H9 (cell line): Measurements from ENCODE around the gene HSD3B1. TPM values are rescaled to one million over a fixed set of nuclear protein-coding genes. Genes with fewer than 3 reads are reported as not detected.

Source experiments
- DNase-seq: peaks from one replicate; pipeline ENCODE4 v3.0.0-alpha.2; 2017
- H2AFZ ChIP-seq: one replicate; pipeline ENCODE4 v1.6.1; 2013; ENCODE audit warnings: mild to moderate bottlenecking, low read length, control low read depth, moderate library complexity
- H2AK5ac ChIP-seq: 2 replicates; pipeline ENCODE4 v1.6.1; 2013; ENCODE audit warnings: low read length, control low read depth, mixed read lengths; ENCODE audit not compliant: insufficient read length
- H2BK120ac ChIP-seq: one replicate; pipeline ENCODE4 v1.6.1; 2013; ENCODE audit warnings: low read depth, mild to moderate bottlenecking, low read length, control low read depth, inconsistent platforms; ENCODE audit not compliant: poor library complexity, severe bottlenecking
- H2BK12ac ChIP-seq: 2 replicates; pipeline ENCODE4 v1.6.1; 2013; ENCODE audit warnings: low read length, control low read depth, mixed read lengths, low read depth; ENCODE audit not compliant: insufficient read length
- H2BK15ac ChIP-seq: 2 replicates; pipeline ENCODE4 v1.6.1; 2013; ENCODE audit warnings: low read depth, low read length, control low read depth
- H2BK20ac ChIP-seq: one replicate; pipeline ENCODE4 v1.6.1; 2013; ENCODE audit warnings: low read depth, mild to moderate bottlenecking, low read length, control low read depth, inconsistent platforms; ENCODE audit not compliant: poor library complexity, severe bottlenecking
- H2BK5ac ChIP-seq: 2 replicates; pipeline ENCODE4 v1.6.1; 2013; ENCODE audit warnings: low read length, control low read depth, mixed read lengths; ENCODE audit not compliant: insufficient read length
- H3K14ac ChIP-seq: 2 replicates; pipeline ENCODE4 v1.6.1; 2013; ENCODE audit warnings: low read length, control low read depth; ENCODE audit not compliant: insufficient read depth
- H3K18ac ChIP-seq: 2 replicates; pipeline ENCODE4 v1.6.1; 2013; ENCODE audit warnings: low read depth, mild to moderate bottlenecking, mixed read lengths, low read length, control low read depth; ENCODE audit not compliant: insufficient read length
- H3K23ac ChIP-seq: 2 replicates; pipeline ENCODE4 v1.6.1; 2013; ENCODE audit warnings: low read length, control low read depth, mixed read lengths, low read depth; ENCODE audit not compliant: insufficient read length
- H3K23me2 ChIP-seq: 2 replicates; pipeline ENCODE4 v1.6.1; 2013; ENCODE audit warnings: low read depth, mild to moderate bottlenecking, mixed read lengths, low read length, control low read depth; ENCODE audit not compliant: insufficient read length, poor library complexity, severe bottlenecking
- H3K27ac ChIP-seq: 2 replicates; pipeline ENCODE4 v1.5.1; 2013; ENCODE audit warnings: low read length, control low read depth, mixed read lengths, low read depth; ENCODE audit not compliant: insufficient read length
- H3K27me3 ChIP-seq: 2 replicates; pipeline ENCODE4 v1.6.1; 2013; ENCODE audit warnings: low read length, control low read depth, inconsistent platforms; ENCODE audit not compliant: insufficient read depth
- H3K4ac ChIP-seq: 2 replicates; pipeline ENCODE4 v1.6.1; 2013; ENCODE audit warnings: low read depth, mild to moderate bottlenecking, control low read depth, inconsistent platforms, low read length, moderate library complexity
- H3K4me1 ChIP-seq: 2 replicates; pipeline ENCODE4 v1.6.1; 2013; ENCODE audit warnings: low read length, control low read depth, inconsistent platforms; ENCODE audit not compliant: insufficient read depth
- H3K4me2 ChIP-seq: 2 replicates; pipeline ENCODE4 v1.6.1; 2013; ENCODE audit warnings: low read length, control low read depth, mixed read lengths; ENCODE audit not compliant: insufficient read length, insufficient read depth
- H3K56ac ChIP-seq: 2 replicates; pipeline ENCODE4 v1.6.1; 2013; ENCODE audit warnings: low read depth, mild to moderate bottlenecking, mixed read lengths, low read length, control low read depth; ENCODE audit not compliant: insufficient read length
- H3K79me1 ChIP-seq: 2 replicates; pipeline ENCODE4 v1.6.1; 2013; ENCODE audit warnings: low read depth, mild to moderate bottlenecking, moderate library complexity, low read length, control low read depth, inconsistent platforms; ENCODE audit not compliant: insufficient read depth, poor library complexity, severe bottlenecking
- H3K79me2 ChIP-seq: 2 replicates; pipeline ENCODE4 v1.6.1; 2013; ENCODE audit warnings: low read length, control low read depth, inconsistent platforms; ENCODE audit not compliant: insufficient read depth
- H3K9ac ChIP-seq: 2 replicates; pipeline ENCODE4 v1.6.1; 2013; ENCODE audit warnings: low read length, control low read depth, mixed read lengths; ENCODE audit not compliant: insufficient read length; ENCODE audit errors: extremely low read depth
- H3K9me3 ChIP-seq: one replicate; pipeline ENCODE4 v1.6.1; 2013; ENCODE audit warnings: low read depth, low read length, inconsistent platforms; ENCODE audit not compliant: control insufficient read depth
- H3T11ph ChIP-seq: one replicate; pipeline ENCODE4 v1.6.1; 2013; ENCODE audit warnings: mild to moderate bottlenecking, low read length, control low read depth, inconsistent platforms
- H4K20me1 ChIP-seq: one replicate; pipeline ENCODE4 v1.6.1; 2013; ENCODE audit not compliant: control insufficient read depth, insufficient read length, insufficient read depth
- H4K5ac ChIP-seq: 2 replicates; pipeline ENCODE4 v1.6.1; 2013; ENCODE audit warnings: low read depth, mild to moderate bottlenecking, mixed read lengths, low read length, control low read depth; ENCODE audit not compliant: insufficient read length
- H4K8ac ChIP-seq: replicated peaks from 2 replicates; pipeline ENCODE4 v1.6.1; 2013; ENCODE audit warnings: low read length, control low read depth, mixed read lengths, low read depth; ENCODE audit not compliant: insufficient read length
- H4K91ac ChIP-seq: 2 replicates; pipeline ENCODE4 v1.6.1; 2013; ENCODE audit warnings: low read depth, mild to moderate bottlenecking, moderate library complexity, mixed read lengths, low read length, control low read depth; ENCODE audit not compliant: insufficient read length
- H3K27ac Mint-ChIP-seq, 3 experiments: 2 replicates in 2 of 3; 3 replicates in 1 of 3; pipeline ENCODE4 v1.8.0; 2020 to 2021; ENCODE audit warnings: mixed read lengths in 3 of 3, mild to moderate bottlenecking in 1 of 3, moderate library complexity in 1 of 3
- H3K27me3 Mint-ChIP-seq: 2 replicates; pipeline ENCODE4 v1.8.0; 2021; ENCODE audit warnings: low read depth, mild to moderate bottlenecking, moderate library complexity, mixed read lengths
- H3K36me3 Mint-ChIP-seq, 3 experiments: 2 replicates in 2 of 3; 3 replicates in 1 of 3; pipeline ENCODE4 v1.8.0; 2020 to 2021; ENCODE audit warnings: low read depth in 3 of 3, mixed read lengths in 3 of 3; ENCODE audit not compliant: insufficient read depth in 1 of 3
- H3K4me1 Mint-ChIP-seq, 2 experiments: 2 replicates each; pipeline ENCODE4 v1.8.0; 2020; ENCODE audit warnings: mixed read lengths in 2 of 2
- H3K4me3 Mint-ChIP-seq, 2 experiments: 2 replicates in 1 of 2; 3 replicates in 1 of 2; pipeline ENCODE4 v1.8.0; 2020 to 2021; ENCODE audit warnings: mild to moderate bottlenecking in 2 of 2, mixed read lengths in 2 of 2, moderate library complexity in 1 of 2
- H3K9me3 Mint-ChIP-seq, 2 experiments: 2 replicates in 1 of 2; 3 replicates in 1 of 2; pipeline ENCODE4 v1.8.0; 2020; ENCODE audit warnings: mild to moderate bottlenecking in 2 of 2, mixed read lengths in 2 of 2, moderate library complexity in 1 of 2
- CTCF ChIP-seq: fragments of 200-600 bp; sonication (generic); conservative IDR thresholded peaks from 3 replicates; pipeline ENCODE4 v1.8.0; 2021; ENCODE audit warnings: antibody characterized with exemption, mild to moderate bottlenecking
- WGBS: extraction: QIAGEN DNeasy Blood & Tissue Kit; methylation state at CpG from one replicate; pipeline ENCODE4 v1.1.7; 2013; ENCODE audit warnings: missing lambda C conversion rate, low lambda C conversion rate, mixed read lengths; ENCODE audit not compliant: insufficient read length; ENCODE audit errors: extremely low coverage; 5-methylcytosine and 5-hydroxymethylcytosine counted together
- total RNA-seq: library from RNA; stranded (reverse); gene quantifications from 2 replicates; pipeline ENCODE4 v1.2.1, GENCODE V29; 2021

Gene HSD3B1
- total RNA-seq, 1 experiment from 2014 or later = not detected

- WGBS = no CpG with 5 or more reads among the region's 3 CpGs
- Histone ChIP-seq H3K79me1 (no peaks in the 10 kb centered on the region), H2AK5ac (no peak overlapping the region), H4K91ac (no peak overlapping the region), H2AFZ (no peak overlapping the region), H3K4me1 (no peaks in the 10 kb centered on the region), H3K27ac (no peak overlapping the region), H3K27me3 (no peaks in the 10 kb centered on the region), H3K23ac (no peak overlapping the region), H3T11ph (no peak overlapping the region), H3K9me3 (no peaks in the 10 kb centered on the region), H2BK15ac (no peak overlapping the region), H3K56ac (no peak overlapping the region), H2BK20ac (no peak overlapping the region), H3K14ac (no peak overlapping the region), H2BK5ac (no peak overlapping the region), H3K18ac (no peak overlapping the region), H4K20me1 (no peaks in the 10 kb centered on the region), H3K79me2 (no peaks in the 10 kb centered on the region), H4K5ac (no peak overlapping the region), H3K9ac (no peak overlapping the region), H3K4ac (no peak overlapping the region), H4K8ac (no peak overlapping the region), H3K4me2 (no peak overlapping the region), H2BK12ac (no peak overlapping the region), H2BK120ac (no peak overlapping the region), H3K23me2 (no peaks in the 10 kb centered on the region)
- peaks cover 3 to 8% of the 10 kb centered on the region in 2 experiments for H3K4me1 Mint-ChIP-seq
- TF ChIP-seq CTCF = peak; percentile 82
- no peaks in the 10 kb centered on the region for H3K36me3 Mint-ChIP-seq
- H3K9me3 Mint-ChIP-seq = no peaks in the 10 kb centered on the region
- peak; percentile 65 for DNase-seq
- no peak overlapping the region for H3K27ac Mint-ChIP-seq
- no peaks in the 10 kb centered on the region; the same call in none of the 2 replicates for H3K27me3 Mint-ChIP-seq
- H3K4me3 Mint-ChIP-seq = no peak overlapping the region
Observed at GRCh38 chr1:119544165-119544762, 37.3 kb downstream of the HSD3B1 start.
